Brain microvascular endothelial cell (primary cell): Measurements from ENCODE around the gene ADAMTS12.

Experiments
- DNase-seq: peaks from one replicate; pipeline ENCODE4 v3.0.0-alpha.2; 2020
- H3K27ac ChIP-seq: fragments of 250-450 bp; sonication (Bioruptor Pico); 2 replicates; pipeline ENCODE4 v1.5.1; 2020; ENCODE audit warnings: mild to moderate bottlenecking, moderate library complexity
- H3K27me3 ChIP-seq: fragments of 250-450 bp; sonication (Bioruptor Pico); replicated peaks from 2 replicates; pipeline ENCODE4 v1.5.1; 2020; ENCODE audit warnings: mild to moderate bottlenecking
- H3K36me3 ChIP-seq: fragments of 250-450 bp; sonication (Bioruptor Pico); replicated peaks from 2 replicates; pipeline ENCODE4 v1.5.1; 2020; ENCODE audit warnings: mild to moderate bottlenecking
- H3K4me3 ChIP-seq: 2 replicates; pipeline ENCODE4 v1.5.1; 2011; ENCODE audit warnings: low read depth, mild to moderate bottlenecking, control low read depth, low read length, moderate library complexity
- CTCF ChIP-seq: IDR thresholded peaks from 2 replicates; pipeline ENCODE4 v1.5.1; 2011; ENCODE audit warnings: low read depth, mild to moderate bottlenecking, moderate library complexity, low read length, control low read depth, inconsistent platforms; ENCODE audit errors: missing control alignments
- in situ Hi-C: cut with HindIII; loops from 2 replicates; pipeline ENCODE4 v1.10.0; 2017; ENCODE audit warnings: low sequenced_read_pairs, low pct_ligation_motif_present

ADAMTS12 gene

GRCh38 chr5:33933723-33934169 lies 42.0 kb upstream of the ADAMTS12 start:
- peaks cover 15% of the 10 kb centered on the region for H3K27me3 ChIP-seq
- H3K27ac ChIP-seq: no peak overlapping the region
- no peak for DNase-seq
- no peaks in the 10 kb centered on the region for H3K36me3 ChIP-seq
- in situ Hi-C loops: no loop called here
- TF ChIP-seq CTCF: no peak
- no peak overlapping the region for H3K4me3 ChIP-seq

GRCh38 chr5:33931136-33931535 lies 39.3 kb upstream of the ADAMTS12 start:
- Histone ChIP-seq H3K27ac (no peak overlapping the region), H3K27me3 (no peaks in the 10 kb centered on the region), H3K4me3 (no peak overlapping the region), H3K36me3 (no peaks in the 10 kb centered on the region)
- TF ChIP-seq CTCF: no peak
- in situ Hi-C loops: no loop called here
- no peak for DNase-seq

GRCh38 chr5:33929925-33930690 lies 38.3 kb upstream of the ADAMTS12 start:
- in situ Hi-C loops: no loop called here

GRCh38 chr5:33928283-33928682 lies 36.5 kb upstream of the ADAMTS12 start:
- no peak overlapping the region for H3K27ac ChIP-seq
- no peak for DNase-seq
- H3K27me3 ChIP-seq: no peaks in the 10 kb centered on the region
- in situ Hi-C loops: no loop called here
- H3K4me3 ChIP-seq: no peak overlapping the region
- no peaks in the 10 kb centered on the region for H3K36me3 ChIP-seq
- no peak for TF ChIP-seq CTCF

More at GRCh38 chr5:33929925-33930690, 38.3 kb upstream of the ADAMTS12 start:
- H3K4me3 ChIP-seq: no peak overlapping the region
- H3K27ac ChIP-seq: no peak overlapping the region
- no peaks in the 10 kb centered on the region for H3K36me3 ChIP-seq
- TF ChIP-seq CTCF: no peak
- no peaks in the 10 kb centered on the region for H3K27me3 ChIP-seq
- no peak for DNase-seq

- TF ChIP-seq CTCF: no peak
- in situ Hi-C loops: no loop called here
- Histone ChIP-seq H3K27me3 (no peaks in the 10 kb centered on the region), H3K4me3 (no peak overlapping the region), H3K27ac (no peak overlapping the region), H3K36me3 (no peaks in the 10 kb centered on the region)
- DNase-seq: no peak
These were observed 35.9 kb upstream of the ADAMTS12 start for GRCh38 chr5:33927685-33928084.

GRCh38 chr5:33925278-33925677 lies 33.5 kb upstream of the ADAMTS12 start:
- H3K36me3 ChIP-seq: no peaks in the 10 kb centered on the region
- in situ Hi-C loops: no loop called here
- no peak overlapping the region for H3K27ac ChIP-seq

More at GRCh38 chr5:33925278-33925677, 33.5 kb upstream of the ADAMTS12 start:
- TF ChIP-seq CTCF: no peak
- no peaks in the 10 kb centered on the region for H3K27me3 ChIP-seq
- DNase-seq: no peak
- no peak overlapping the region for H3K4me3 ChIP-seq
